GM21529 (cell line): Measurements from ENCODE around the gene DBET.
"Not testable (repeated sequence)": the region's sequence is repeated elsewhere in the genome, so short reads cannot be mapped to it uniquely, and the experiment has no call there.

Source experiments
- ATAC-seq: cut with Tn5 transposase; IDR thresholded peaks from one replicate; pipeline ENCODE4 v1.9.1; 2021; ENCODE audit not compliant: unreplicated experiment

DBET gene

GRCh38 chr4:190064342-190064741 is at the start of gene DBET:
Gene DBET (plus strand): TSS chr4:190064502.
- not testable (repeated sequence) for ATAC-seq

- no peak for ATAC-seq
Observed at GRCh38 chr4:190014771-190015537, 49.3 kb upstream of the DBET start.

- no peak for ATAC-seq
Observed at GRCh38 chr4:190015538-190016368, 48.5 kb upstream of the DBET start.

- ATAC-seq: no peak
Observed at GRCh38 chr4:190016369-190017289, 47.7 kb upstream of the DBET start.

- ATAC-seq: no peak
Observed at GRCh38 chr4:190017357-190018200, 46.7 kb upstream of the DBET start.

- ATAC-seq: no peak
Observed at GRCh38 chr4:190018201-190018920, 45.9 kb upstream of the DBET start.

- no peak for ATAC-seq
Observed at GRCh38 chr4:190019023-190019858, 45.1 kb upstream of the DBET start.

GRCh38 chr4:190019859-190020463 is 44.3 kb upstream of the DBET start:
- ATAC-seq: not testable (repeated sequence)

GRCh38 chr4:190020790-190021717 is 43.2 kb upstream of the DBET start:
- ATAC-seq: no peak

GRCh38 chr4:190021973-190022372 is 42.3 kb upstream of the DBET start:
- not testable (repeated sequence) for ATAC-seq

GRCh38 chr4:190022614-190023281 is 41.6 kb upstream of the DBET start:
- ATAC-seq: not testable (repeated sequence)

GRCh38 chr4:190027156-190027555 is 37.1 kb upstream of the DBET start, which contains the start of gene FRG2:
Gene FRG2 (minus strand): TSS chr4:190027256. CDS start chr4:190027204, 52 bp downstream.
- ATAC-seq: not testable (repeated sequence)

GRCh38 chr4:190031264-190031663 is 33.0 kb upstream of the DBET start:
- ATAC-seq: not testable (repeated sequence)

- not testable (repeated sequence) for ATAC-seq
Observed at GRCh38 chr4:190037704-190038388, 26.5 kb upstream of the DBET start.

- ATAC-seq: not testable (repeated sequence)
Observed at GRCh38 chr4:190040873-190041272, 23.4 kb upstream of the DBET start.

- ATAC-seq: not testable (repeated sequence)
Observed at GRCh38 chr4:190047627-190048026, 16.7 kb upstream of the DBET start.
